8988T (cell line): ENCODE results near the gene PCSK6.

ENCODE experiments used
- DNase-seq: peaks from one replicate; pipeline ENCODE4 v3.0.0; 2011

Gene PCSK6

DNA sequence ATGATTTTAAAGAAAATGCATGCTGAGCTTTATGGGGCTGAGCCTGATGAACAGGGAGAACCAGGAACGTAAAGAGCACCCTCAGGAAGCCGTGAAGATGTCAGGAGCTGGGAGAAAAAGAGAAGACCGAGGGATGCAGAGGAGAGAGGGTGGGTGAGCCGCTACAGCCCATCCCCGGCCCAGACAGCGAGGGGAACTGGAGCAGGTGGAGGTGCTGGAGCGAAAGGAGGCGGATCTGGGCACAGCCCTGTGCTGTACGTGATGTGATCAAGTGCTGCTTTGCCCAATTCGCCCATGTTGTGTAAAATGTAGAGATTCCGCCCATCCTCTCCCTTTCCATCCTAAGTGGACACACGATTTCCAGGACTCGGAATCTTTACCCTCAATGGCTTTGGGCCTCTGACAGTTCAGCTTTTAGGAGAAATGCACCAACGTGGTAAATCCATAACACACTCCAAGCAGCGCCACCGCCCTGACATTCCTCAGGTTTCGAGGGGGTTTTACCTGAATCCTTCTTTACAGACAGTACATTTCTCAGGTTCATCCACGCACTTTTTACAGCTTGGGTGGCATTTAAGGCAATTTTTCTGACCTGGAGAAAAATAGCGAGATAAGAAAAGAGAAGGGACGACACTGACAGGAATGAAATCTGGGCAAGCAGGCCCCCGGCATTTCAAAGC lies 167.4 kb downstream of the PCSK6 start:
- DNase-seq, result no peak

DNA sequence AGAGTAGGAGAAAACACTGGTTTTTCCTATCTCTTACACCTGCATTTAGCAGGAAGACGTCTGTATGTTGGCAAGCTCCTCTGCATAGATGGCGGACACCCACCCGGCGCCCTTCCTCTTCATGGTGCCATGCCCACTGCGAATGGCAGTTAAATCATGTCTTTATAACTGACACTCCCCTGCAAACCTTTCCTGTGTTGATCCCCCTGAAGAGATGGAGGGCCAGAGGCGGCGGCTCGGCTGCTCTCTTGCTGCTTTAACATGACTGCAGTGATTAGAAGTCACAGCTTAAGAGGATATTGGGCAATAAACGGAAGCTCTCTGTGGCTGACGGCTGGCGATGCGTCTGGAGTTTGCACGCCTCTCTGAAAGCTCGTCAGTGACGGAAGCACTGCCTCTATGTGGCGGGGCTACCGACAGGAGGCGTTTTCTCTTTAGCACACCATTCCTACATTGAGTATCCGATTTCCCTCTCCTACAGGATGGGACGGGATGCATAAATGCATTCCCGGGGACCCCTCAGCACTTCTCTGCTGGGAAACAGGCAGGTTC lies 168.9 kb downstream of the PCSK6 start:
- no peak for DNase-seq

DNA sequence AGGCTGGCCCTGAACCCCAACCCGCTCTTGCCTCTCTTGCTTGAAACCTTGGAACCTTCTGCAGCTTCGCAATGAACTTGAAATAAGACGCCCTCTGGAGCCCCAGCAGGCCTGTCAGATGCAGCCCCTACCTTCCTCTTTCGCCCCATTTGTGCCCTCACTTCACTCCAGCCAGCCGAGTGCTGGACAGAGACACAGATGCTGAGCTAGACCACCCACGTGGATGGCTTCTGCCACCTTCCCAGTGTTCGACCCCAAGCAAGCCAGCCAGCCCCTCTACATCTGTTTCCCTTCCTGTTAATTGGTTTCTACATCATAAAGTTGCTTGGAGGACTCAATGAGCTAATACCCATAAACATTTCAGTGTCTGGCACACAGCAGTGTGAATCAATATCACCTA lies 170.7 kb downstream of the PCSK6 start:
- no peak for DNase-seq

DNA sequence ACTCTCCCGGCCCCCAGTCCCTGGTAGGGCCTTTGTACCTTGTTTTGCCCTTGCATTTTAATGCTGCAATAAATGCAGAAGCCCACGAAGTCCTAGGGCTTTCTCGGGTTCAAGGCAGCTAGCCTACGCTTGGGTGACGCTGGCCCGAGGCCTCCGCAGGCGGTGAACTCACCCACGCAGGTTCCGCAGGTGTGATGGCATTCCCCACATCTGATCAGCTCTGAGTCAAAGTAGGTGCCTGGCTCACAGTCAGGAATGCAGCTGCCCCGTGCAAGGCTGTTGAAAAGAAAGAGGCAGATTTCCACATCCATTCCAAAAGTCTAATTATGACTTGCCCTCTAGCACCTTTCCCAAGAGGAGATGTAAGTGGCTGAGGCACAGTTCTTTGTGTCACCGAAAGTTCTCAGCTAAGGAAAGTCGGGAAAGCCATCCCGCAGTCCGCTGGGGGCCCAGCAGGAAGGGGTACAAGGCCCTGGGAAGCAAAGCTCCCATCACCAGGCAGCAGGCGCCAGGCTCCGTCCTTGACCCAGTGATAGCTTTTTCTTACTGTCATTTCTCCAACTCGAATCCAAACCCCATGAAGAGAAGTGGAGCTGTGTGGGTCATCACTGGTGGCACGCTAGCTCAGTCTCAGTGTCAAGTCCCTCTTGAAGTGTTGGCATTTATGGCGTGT lies 171.2 kb downstream of the PCSK6 start:
- no peak for DNase-seq

DNA sequence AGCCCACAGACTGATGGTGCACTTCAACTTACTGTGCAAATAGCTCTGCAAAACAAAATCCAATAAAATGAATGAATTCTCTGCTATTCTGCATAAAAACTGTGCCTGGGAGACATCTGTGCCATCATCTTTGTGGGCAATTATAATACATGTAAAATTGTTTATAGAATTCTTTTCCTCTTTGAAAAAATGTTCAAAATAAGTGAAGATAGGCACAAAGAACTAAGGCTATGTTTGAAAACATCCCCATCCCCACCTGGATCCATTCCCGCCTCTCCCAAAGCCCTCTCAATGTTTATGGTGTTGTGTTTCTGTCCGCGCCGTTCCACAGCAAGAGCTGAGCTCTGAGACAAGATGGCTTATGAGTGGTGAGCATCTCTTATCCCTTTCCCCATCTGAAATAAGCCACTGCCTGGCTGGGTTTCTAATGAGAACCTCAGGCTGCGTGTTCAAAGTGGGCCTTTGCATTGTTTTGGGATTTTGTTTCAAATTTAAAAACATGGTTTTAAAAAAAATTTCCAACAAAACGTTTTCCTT lies 172.1 kb downstream of the PCSK6 start:
- DNase-seq, result no peak

DNA sequence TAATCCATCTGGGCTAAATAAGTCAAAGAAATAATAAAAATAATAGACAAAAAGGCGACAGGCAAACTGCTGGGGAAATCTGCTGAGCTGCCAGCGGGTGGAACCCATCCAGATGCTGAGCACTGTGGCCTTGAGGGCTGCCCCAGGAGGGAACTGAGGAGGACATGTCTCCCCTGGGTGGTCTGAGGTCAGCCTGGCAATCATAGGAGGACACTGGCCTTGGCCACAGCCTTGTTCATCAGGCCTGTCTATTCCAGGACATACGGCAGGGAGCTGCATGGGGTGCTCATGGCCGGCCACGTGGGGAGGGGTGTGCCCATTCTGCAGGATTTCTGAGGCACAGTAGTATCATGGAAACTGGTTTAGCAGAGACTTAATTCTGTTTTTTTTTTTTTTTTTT lies 173.0 kb downstream of the PCSK6 start:
- no peak for DNase-seq

DNA sequence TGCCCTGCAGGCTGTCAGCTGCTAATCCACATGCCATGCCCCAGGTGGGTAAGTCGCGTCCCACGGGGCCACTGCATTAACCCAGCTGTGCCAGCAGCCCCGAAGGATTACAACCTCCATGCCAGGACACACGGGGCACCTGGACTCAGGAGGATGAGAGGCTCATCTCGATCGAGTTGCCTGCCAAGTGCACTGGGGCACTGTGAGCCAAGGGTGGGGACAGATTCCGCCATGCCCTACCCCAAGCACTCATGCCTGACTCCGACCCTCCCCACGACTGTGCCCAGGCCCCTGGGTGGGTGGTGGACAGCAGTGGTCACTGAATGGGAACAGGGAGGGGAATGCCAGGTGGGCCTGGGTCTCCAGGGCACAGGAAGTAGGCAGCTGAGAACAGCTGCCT lies 173.8 kb downstream of the PCSK6 start:
- DNase-seq, result no peak

DNA sequence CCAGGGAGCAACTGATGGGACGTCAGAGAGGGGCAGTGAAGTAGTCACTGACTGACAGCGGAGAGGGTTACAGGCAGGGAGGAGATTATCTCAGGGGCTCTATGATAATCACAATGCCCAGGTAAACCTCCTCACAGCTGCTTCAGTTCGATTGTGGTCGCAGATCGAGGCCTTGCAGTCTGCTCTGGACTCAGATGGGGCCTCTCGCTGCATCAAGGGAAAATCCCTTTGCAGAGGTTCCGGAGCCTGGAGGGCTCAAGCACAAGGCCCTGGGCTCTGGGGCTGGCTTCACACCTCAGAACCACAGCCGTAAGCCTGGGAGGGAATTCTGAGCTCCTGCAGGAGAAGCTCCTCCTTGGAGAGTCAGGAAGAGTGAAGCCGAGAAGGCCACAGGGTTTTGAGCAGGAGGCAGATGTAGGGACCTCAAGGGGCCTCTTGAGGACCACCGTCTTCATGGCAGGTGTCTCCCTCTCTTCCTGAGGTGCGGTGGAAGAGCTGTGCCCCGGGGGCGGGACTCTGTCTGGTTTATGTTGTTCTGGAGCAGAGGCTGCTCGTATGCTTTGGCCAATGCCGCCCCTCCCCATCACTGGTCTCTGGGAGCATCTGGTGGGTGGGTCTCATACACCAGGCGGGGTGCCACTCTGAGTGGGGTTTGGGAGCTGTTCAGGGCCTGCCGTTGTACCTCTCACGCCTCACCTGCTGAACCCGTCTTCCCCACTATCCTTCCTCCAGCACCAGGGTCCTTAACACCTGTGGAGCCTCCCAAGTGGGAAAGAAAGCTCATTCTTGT lies 175.0 kb downstream of the PCSK6 start:
- DNase-seq, result no peak

DNA sequence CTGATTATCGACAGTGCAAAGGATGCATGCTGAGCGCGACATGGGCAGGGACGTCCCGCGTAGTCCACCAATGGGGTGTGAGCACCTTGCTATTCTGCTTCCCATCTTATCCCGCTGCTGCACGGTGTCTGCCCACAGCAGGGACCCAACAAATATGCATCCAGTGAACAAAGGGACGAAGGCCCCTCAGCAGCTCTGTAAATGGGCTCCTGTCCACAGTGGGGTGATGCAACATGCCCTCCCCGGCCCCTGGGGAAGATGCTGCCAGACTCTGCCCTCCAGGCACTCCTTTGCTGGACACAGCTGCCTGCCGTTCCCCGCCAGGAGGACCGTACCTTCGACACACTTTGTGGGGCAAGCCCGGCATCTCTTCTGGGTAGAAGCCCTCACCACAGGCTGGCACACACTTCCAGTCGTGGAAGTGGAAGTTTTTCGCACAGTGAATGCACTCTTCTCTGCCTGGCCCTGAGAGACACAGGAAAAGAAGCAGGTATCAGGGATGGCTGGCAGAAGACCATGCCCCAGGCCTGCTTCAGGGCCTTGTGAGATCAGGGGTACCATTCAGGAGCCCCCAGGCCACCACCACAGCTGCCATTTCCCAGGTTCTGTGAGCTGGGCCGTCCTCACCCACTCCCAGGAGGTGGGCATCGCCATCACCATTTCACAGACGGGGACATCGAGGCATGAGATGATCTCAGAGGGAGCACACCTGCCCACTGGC lies 176.3 kb downstream of the PCSK6 start:
- DNase-seq, result no peak

DNA sequence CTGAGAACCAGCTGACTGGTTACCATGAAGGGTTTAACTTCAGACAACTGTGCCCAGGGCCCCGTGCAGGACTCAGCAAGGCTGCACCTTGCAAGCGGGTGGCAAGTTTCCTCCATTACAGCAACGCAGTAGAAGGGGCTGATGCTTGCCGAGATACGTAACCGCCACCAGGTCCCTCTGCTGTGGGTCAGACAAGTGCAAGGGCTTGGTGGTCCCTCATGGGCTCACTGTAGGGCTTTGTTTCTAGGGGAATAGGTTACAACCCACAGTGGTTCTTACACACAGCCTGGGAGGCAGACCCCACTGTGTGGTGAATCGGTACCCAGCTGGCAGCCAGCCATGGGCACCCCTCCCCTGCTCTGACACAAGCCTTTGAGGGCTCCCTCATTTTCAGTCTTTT lies 179.0 kb downstream of the PCSK6 start:
- no peak for DNase-seq

DNA sequence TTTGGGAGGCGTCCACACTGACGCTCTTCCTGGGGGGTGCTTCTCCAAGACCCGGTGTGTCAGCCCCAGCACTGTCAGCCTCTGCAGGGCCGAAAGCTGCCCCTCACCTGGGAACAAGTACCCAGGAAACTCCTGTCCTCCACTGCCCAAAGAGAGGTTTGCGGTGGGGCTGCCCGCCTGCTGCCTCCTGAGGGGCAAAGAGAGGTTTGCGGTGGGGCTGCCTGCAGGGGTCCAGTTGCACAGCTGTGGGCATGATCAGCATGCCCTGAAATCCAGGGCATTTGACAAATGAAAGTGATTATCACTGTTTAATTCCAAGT lies 179.4 kb downstream of the PCSK6 start:
- no peak for DNase-seq

DNA sequence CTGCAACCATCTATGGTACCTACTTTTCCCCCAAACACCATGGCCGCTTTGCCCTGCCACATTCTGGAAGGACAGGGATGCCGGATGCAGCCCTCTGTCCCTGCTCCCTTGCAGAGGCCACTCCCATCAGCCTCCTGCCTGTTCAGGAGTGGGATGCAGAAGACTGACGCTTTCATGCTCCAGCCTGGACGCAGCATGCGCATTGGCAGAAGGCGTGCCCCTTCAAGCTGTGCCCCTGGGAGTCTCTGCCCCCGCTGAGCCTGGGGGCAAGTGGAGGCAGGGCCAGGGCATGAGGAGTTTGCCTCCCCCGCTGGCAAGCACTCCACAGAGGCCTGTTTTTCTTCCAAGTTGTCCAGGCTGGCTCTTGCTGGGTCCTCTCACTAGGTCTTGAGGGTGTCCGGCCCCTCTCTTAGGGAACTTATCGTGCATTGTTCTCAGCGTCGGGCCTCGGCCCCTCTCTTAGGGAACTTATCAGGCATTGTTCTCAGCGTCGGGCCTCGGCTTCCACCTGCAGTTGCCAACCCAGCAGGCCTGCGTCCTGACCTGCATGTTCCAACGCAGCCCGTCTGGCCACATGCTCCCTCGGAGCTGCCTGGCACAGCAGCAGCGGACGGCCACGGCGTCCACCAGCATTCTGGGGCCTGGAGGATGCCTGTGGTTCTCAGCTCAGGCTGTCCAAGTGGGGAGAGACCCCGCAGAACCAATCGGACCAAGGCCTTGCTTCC lies 179.9 kb downstream of the PCSK6 start:
- no peak for DNase-seq

DNA sequence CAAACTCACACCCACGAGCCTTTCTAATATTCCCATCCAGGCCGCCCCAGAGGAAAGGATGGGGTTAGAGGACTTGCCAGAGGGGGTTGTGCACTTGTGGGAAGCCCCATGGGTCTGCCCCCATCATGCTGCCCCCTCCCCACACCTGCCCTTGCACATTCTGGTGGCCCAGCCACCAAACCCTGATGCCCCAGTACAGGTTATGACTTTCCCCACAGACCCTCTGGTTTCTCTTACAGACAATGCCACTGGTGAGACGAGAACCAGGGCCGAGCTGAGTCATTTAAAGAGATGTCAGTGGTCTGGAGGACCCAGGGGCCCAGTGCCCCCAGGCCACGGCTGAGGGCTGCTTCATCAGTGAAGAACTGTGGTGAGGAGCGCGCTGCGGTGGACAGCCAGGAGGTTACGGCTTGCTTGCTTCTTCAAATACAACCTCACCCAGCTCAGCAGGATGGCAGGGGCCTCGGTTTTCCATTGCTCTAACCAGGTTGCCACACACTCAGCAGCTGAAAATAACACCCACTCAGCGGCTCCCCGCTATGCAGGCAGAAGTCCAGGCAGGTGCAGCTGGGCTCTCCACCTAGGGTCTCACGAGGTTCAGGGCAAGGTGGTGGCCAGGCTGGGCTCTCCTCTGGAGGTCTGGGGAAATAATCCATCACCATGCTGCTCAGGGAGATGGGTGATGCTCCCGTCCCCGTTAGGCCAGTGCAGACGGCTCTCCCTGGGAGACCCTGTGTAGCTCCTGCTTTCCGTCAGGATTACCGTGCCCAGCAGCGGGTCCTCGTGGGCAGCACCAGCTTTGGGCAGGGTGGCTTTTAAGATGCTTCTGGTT lies 180.7 kb downstream of the PCSK6 start:
- DNase-seq, result no peak

DNA sequence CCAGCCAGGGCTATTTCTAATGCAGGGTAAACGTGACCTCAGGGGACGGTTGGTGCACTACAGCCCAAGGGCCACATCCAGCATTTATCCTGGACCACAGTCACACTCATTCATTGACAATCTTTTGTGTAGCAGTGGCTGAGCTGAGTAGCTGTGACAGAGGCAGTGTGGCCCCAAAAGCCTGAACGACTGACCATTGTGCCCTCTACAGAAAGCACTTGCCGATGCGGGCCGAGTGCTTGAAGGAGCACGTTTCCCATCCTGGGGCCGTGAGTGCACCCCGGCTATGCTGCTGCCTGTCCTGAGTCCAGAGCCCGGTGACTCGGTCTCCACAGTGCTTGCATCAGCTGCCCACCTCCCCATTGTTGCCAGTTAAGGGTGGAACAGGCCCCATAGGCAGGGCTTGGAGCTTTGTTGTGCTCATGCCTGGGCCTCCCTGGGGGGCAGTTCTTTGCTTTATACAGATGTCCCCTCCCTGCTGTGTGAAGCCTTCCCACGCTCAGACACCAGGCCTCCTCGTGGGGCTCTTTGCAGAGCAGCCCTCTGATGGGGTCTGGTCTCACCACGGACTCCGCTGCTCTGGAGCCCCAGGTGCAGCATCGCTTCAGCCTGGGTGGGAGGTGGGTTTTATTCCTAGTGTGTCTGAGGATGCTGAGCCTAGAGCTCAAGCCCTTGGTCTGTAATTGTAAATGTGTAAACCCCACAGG lies 181.5 kb downstream of the PCSK6 start:
- DNase-seq, result no peak

DNA sequence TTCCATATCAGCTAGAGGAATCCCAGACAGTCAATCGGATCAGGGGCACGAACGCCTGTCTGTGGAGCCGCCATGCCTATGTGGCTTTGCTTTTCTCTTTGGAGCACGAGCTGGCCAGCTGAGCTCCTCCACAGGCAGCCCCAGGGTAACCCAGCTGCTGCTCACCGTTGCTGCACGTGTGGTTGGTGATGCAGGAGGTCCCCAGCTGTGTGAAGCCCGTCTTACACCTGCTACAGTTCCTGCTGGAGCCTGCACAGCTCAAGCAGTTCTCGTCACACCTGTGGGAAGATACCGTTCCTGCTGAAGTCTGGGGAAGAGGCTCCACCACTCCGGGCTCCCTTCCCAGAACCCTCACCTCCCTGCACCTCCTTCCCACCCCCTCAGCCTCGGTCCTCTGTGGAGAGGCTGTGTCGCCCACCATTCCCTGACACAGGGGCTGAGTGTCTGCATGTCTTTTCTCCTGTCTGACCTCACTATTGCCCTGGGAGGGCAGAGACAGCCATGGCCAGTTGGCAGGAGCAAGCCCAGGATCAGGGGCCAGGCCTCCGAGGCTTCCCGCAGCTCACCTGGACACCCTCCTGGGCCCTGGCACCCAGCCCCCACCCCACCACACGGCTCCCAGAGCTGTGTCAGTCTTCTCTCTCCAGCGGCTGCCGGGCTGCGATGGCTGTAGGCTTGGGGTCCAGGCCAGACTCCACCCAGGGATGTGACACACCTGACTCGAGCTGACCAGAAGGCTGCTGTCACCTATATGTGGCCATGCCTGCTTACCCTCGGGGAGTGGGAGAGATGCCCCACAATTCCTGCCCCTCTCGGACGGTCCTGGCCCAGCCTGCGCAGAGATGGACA lies 182.2 kb downstream of the PCSK6 start:
- no peak for DNase-seq

DNA sequence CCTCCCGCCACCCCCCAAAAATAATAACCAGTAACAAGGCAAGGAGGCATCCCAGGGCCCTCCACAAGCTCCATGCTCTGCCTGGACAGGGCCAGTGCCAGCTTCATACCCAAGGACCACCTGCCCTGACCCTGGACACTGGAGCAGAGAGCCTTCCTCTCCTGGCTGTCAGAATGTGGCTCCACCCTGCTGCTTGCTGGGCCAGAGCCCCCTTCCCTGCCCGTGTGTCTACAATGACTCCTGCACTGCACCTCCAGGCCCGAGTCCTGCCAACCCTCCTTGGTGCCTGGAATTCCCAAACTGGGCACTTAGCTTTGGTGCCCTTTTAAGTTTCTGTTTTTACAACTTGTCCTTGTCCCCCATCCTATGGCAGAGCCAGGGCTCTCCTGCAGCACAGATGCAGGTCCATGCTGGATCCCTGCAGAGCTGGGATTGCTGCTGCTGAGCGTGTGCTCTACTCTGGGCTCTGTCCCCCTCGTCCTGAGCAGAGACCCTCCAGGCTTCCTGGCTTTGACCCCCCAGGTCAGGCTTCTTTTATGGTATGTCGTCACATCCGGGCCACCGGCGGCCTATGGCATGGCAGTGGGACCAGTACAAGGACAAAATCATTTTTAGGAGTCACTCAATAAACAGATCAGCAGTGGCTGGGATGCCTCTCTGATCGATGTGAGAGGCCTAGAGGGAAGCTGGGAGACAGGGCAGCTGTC lies 183.0 kb downstream of the PCSK6 start:
- no peak for DNase-seq

DNA sequence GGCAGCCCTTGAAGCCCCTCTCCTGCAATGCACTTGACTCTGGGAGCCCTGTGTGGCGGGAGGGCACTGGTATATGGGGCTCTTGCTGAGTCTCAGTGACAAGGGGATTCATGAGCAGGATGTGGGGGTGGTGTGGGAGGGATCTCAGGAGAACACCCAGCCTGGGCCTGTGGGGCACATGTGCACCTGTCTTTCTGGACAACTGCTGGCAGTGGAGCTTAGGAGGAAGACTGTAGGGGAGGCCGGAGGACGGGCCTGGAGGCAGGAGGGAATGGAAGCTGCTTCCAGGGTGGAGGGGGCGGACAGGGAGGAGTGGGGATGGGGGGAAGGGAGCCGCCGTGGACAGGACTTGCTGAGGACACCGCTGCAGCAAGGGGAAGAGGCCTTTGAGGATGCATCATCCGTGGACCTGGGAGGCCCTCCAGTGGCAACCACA lies 183.7 kb downstream of the PCSK6 start:
- DNase-seq, result no peak

DNA sequence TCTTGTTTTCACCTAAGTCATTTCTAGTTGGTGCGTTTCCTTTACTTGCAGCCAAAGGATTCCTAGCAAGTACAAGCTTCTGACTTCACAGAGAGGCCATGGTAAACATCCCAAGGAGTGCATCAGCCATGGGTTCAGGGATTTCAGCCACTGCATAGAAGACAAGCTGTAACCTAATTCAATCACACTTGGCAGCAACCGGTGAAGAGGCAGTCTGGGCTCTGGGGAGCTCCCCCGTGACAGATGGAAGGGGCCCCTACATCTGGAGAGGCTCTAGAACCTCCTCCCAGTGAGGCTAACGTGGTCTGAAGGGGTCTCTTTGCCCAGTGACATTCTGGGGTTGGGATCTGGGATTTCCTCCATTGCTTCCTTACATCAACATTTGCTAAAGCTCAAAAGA lies 186.1 kb downstream of the PCSK6 start:
- no peak for DNase-seq
